Measurements from ENCODE around the gene ARHGEF10L.

ARHGEF10L gene

GRCh38 chr1:17629460-17629859 lies 90.0 kb downstream of the ARHGEF10L start:
- no peak overlapping the region for H3K27ac ChIP-seq
- TF ChIP-seq CTCF (conservative IDR thresholded peaks at IDR 0.05) = no peak; the same call in 1 of the 2 replicates
- no peak for TF ChIP-seq ZFX (IDR thresholded peaks at IDR 0.05)

GRCh38 chr1:17630048-17630830 lies 90.7 kb downstream of the ARHGEF10L start:
- no peak overlapping the region for H3K27ac ChIP-seq
- TF ChIP-seq ZFX (IDR thresholded peaks at IDR 0.05) = no peak

- TF ChIP-seq ZFX (IDR thresholded peaks at IDR 0.05) (no peak), CTCF (conservative IDR thresholded peaks at IDR 0.05) (no peak)
- H3K27ac ChIP-seq = no peak overlapping the region
These were observed 91.5 kb downstream of the ARHGEF10L start for GRCh38 chr1:17630986-17631385.

GRCh38 chr1:17631410-17631809 lies 91.9 kb downstream of the ARHGEF10L start:
- TF ChIP-seq CTCF (conservative IDR thresholded peaks at IDR 0.05) (no peak), ZFX (IDR thresholded peaks at IDR 0.05) (no peak)
- H3K27ac ChIP-seq = no peak overlapping the region

- no peak overlapping the region for H3K27ac ChIP-seq
- TF ChIP-seq CTCF (conservative IDR thresholded peaks at IDR 0.05) (no peak), ZFX (IDR thresholded peaks at IDR 0.05) (no peak)
These were observed 92.6 kb downstream of the ARHGEF10L start for GRCh38 chr1:17632106-17632505.

- no peak overlapping the region for H3K27ac ChIP-seq
- no peak for TF ChIP-seq ZFX (IDR thresholded peaks at IDR 0.05)
- no peak for TF ChIP-seq CTCF (conservative IDR thresholded peaks at IDR 0.05)
These were observed 93.2 kb downstream of the ARHGEF10L start for GRCh38 chr1:17632541-17633184.

- no peak overlapping the region for H3K27ac ChIP-seq
- TF ChIP-seq ZFX (IDR thresholded peaks at IDR 0.05) = no peak
- no peak for TF ChIP-seq CTCF (conservative IDR thresholded peaks at IDR 0.05)
These were observed 94.2 kb downstream of the ARHGEF10L start for GRCh38 chr1:17633654-17634053.

Data from C4-2B (cell line).